Right cardiac atrium (tissue), 5 donors: ENCODE data around the gene SDE2. TPM values are rescaled to one million over a fixed set of nuclear protein-coding genes. Genes with fewer than 3 reads are reported as not detected.
A peak's percentile ranks its signal among the peaks of the same experiment; 100 is the strongest.
"Not testable (repeated sequence)": the region's sequence is repeated elsewhere in the genome, so short reads cannot be mapped to it uniquely, and the experiment has no call there.

ENCODE experiments used
- ATAC-seq, 2 donors: fragments of 200-7000 bp; cut with Tn5 transposase; one replicate each; pipeline versions ENCODE4 v1.8.0 to v1.9.1; 2020; ENCODE audit warnings: moderate library complexity in 2 of 2, mild to moderate bottlenecking in 1 of 2
- DNase-seq, 3 donors: peaks; one replicate each; pipeline ENCODE4 v3.0.0-alpha.2; 2020
- H3K27ac ChIP-seq: one replicate; pipeline ENCODE4 v1.5.1; 2013; ENCODE audit warnings: mild to moderate bottlenecking, low read length, control low read depth, moderate library complexity
- H3K27me3 ChIP-seq: one replicate; pipeline ENCODE4 v1.6.1; 2013; ENCODE audit not compliant: control insufficient read depth, insufficient read depth
- H3K4me1 ChIP-seq: one replicate; pipeline ENCODE4 v1.6.1; 2013; ENCODE audit warnings: low read length; ENCODE audit not compliant: control insufficient read depth, insufficient read depth
- H3K4me3 ChIP-seq: one replicate; pipeline ENCODE4 v1.5.1; 2013; ENCODE audit warnings: low read length, control low read depth
- H3K9me3 ChIP-seq: one replicate; pipeline ENCODE4 v1.6.1; 2013; ENCODE audit warnings: low read length; ENCODE audit not compliant: control insufficient read depth
- WGBS: extraction: QIAGEN DNeasy Blood & Tissue Kit; methylation state at CpG from one replicate; pipeline ENCODE4 v1.1.7; 2013; 5-methylcytosine and 5-hydroxymethylcytosine counted together
- intact Hi-C, 4 donors: fragments of 100-400 bp; cut with DNase I; formaldehyde crosslinking; loops; one replicate each; pipeline versions ENCODE4 v1.11.0 to v1.14.0; 2022 to 2023
- polyA plus RNA-seq: library from polyadenylated mRNA; stranded (reverse); fragments of 200-250 nt; gene quantifications from one replicate; pipeline ENCODE4 v1.2.3, GENCODE V29; 2013
- total RNA-seq, 4 donors: library from RNA; stranded (reverse); fragmentation: NEBNext Ultra II Directional; extraction: Animal tissue kit (Norgen Biotek cat#: 25700); gene quantifications; one replicate each; pipeline ENCODE4 v1.2.1, GENCODE V29; 2021
- donor health status: healthy with polysubstance abuse.
- donor health status: DM: no; HTN: yes; CAD: no.
- donor health status: DM: no; HTN: no; CAD: no.
- donor health status: DM: no; HTN: yes; CAD: no; lungs with severe emphysema.
- donor health status: DM: yes; HTN: yes; CAD: no.

The SDE2 gene
- total and polyA plus RNA-seq, 5 donors: 9.4 to 18.3 (median 12.2) TPM

DNA sequence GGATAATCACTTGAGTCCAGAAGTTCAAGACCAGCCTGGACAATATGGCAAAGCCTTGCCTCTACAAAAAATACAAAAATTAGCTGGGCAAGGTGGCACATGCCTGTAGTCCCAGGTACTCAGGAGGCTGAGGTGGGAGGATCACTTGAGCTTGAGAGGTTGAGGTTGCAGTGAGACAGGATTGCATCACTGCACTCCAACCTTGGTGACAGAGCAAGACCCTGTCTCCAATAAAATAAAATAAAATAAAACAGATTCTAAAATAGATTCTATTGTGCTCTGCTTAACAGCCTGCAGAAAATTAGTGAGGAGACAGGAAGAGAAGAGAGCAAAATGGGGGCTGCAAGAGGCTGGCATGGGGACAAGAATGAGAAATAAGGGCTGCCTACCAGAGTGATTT lies 7.5 kb upstream of the SDE2 start:
- no peak for ATAC-seq
- no peak for DNase-seq
- intact Hi-C loops: no loop called here
- no peaks in the 10 kb centered on the region for H3K27me3 ChIP-seq
- H3K27ac ChIP-seq: no peak overlapping the region
- peaks cover 2% of the 10 kb centered on the region for H3K4me1 ChIP-seq
- no peak overlapping the region for H3K4me3 ChIP-seq
- no peaks in the 10 kb centered on the region for H3K9me3 ChIP-seq

DNA sequence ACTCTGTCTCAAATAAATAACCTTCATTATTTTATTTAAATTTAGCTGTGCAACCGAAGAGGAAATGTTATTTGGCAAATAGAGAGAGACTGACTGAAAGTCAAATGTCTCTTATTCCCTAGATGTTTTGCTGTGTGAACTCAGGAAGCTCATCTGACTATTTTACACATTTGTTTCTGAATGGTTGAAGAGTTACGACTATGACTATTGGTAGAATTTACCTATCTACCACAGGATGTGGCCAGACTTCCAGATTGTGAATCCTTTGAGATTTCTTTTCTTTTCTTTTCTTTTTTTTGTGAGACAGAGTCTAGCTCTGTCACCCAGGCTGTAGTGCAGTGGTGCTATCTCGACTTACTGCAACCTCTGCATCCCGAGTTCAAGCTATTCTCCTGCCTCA lies 5.3 kb upstream of the SDE2 start:
- intact Hi-C loops: loop anchor here in 1 of 4 donors (5.0 kb wide), 1 partner anchor 58 kb away; the partner anchor contains the start of gene H3-3A
- no peak for ATAC-seq

DNA sequence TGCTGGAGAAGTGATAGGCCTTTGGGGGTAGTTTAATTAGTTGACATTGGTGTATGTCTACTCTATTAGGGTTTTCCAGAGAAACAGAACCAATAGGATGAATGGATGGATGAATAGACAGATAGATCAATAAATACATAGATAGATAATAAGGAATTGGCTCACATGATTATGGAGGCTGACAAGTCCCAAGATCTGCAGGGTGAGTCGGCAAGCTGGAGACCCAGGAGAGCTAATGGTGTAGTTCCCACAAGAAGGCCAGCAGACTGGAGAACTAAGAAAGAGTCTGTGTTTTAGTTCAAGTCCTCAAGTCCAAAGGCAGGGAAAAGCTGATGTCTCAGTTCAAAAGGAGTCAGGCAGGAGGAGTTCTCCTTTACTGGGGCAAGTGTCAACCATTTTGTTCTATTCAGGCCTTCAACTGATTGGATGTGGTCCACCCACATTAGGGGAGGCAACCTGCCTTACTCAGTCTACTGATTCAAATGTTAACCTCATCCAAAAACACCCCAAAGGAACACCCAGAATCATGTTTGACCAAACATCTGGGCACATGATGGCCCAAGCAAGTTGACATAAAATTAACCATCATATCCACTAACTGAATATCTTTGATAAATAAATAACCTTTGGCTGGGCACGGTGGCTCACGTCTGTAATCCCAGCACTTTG lies 4.5 kb upstream of the SDE2 start:
- 96% methylated on average over 3 of the region's 3 CpGs for WGBS
- no peak for ATAC-seq
- Histone ChIP-seq H3K27ac (no peak overlapping the region), H3K4me1 (peaks cover 2% of the 10 kb centered on the region), H3K27me3 (no peaks in the 10 kb centered on the region), H3K4me3 (no peak overlapping the region), H3K9me3 (no peaks in the 10 kb centered on the region)
- intact Hi-C loops: loop anchor here in 2 of 4 donors (2.0 to 5.0 kb wide), 2 partner anchors 59 kb away; partner anchors contain the start of gene H3-3A (in 2 of the 2)
- DNase-seq: no peak

More for the DNA sequence above, 5.3 kb upstream of the SDE2 start:
- H3K9me3 ChIP-seq: no peaks in the 10 kb centered on the region
- H3K27ac ChIP-seq: no peak overlapping the region
- peaks cover 2% of the 10 kb centered on the region for H3K4me1 ChIP-seq
- no peak overlapping the region for H3K4me3 ChIP-seq
- no peaks in the 10 kb centered on the region for H3K27me3 ChIP-seq
- DNase-seq: no peak
- WGBS: 77% methylated on average over 4 of the region's 4 CpGs

DNA sequence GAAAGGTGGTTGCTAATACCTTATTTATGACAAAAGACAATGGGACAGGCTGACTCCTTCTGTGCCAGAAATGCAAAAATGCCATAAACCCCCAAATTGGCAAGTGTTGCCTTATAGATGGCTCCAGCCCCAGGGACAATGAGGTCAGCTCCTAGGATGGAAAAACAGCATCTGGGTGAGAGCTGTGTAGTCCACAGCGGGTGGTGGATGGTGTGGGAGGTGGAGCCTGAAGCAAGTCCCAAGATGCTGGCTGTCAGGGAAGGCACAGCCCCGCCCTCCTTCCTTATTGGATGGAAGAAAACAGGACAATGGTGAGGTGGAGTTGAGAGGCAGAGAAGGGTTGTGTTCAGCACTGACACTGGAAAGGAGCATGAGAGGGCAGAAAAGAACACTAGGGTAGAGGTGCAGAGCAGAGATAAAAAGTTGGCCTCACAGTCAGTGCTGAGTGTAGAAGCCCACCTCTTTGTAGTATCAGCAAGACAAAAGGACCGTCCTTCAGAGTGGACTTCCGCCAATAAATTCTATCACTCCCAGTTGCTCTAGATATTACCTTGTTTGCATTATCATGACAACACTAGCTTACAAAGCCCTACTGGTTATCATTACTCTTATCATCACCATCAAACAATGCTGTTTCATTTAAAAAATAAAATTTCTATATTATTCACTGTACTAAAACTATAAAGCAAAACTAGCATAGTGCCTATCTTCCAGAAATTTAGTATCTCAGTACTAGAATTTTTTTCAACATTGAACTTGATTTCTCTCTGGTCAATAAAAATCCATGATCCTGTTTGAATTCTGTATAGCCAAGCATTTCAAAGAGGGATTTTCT lies 3.7 kb upstream of the SDE2 start:
- peak overlapping the region; percentile 71 for H3K27ac ChIP-seq
- H3K4me3 ChIP-seq: no peak overlapping the region
- no peaks in the 10 kb centered on the region for H3K27me3 ChIP-seq
- intact Hi-C loops: loop anchor here in 2 of 4 donors (2.0 to 5.0 kb wide), 2 partner anchors 59 to 60 kb away; partner anchors contain the start of gene H3-3A (in 2 of the 2)
- peak; percentile 2 to 67 for ATAC-seq
- H3K4me1 ChIP-seq: peaks cover 2% of the 10 kb centered on the region
- WGBS: 39% methylated on average over 4 of the region's 4 CpGs
- peak; percentile 76 to 86 (median 83) for DNase-seq
- H3K9me3 ChIP-seq: no peaks in the 10 kb centered on the region

DNA sequence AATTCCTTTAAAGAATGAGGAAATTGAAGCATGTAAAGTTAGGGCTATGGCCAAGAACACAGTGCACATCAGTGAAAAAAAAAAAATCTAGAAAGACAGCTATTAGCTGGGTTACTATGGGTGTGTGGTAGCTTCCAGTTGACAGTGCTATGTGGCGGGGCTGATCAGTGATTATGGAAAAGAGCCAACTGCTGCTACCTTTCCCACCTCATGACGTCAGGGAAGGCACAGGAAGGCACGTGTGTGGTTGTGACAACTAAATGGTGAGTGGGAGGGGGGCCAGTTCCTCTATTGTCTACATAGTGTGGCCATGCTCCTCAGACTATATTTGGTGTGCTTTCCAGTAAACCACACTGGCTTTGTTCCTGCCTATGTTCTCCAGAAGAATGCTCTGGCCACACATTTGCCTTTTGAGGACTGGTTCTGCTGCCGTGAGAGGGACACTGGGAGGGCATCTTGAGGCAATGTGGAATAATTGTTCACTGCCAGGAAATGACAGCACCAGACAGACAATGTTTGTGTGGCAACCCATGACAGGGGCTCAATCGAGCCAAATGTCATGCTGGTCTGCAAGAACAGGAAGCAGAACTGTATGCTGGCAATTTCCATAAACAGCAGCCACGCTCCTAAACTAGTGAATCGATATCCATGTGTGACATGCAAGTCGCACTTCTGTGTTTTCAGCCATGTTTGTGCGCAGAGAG lies 3.0 kb upstream of the SDE2 start:
- H3K4me1 ChIP-seq: peaks cover 2% of the 10 kb centered on the region
- 35% methylated on average over 9 of the region's 9 CpGs for WGBS
- no peak overlapping the region for H3K4me3 ChIP-seq

DNA sequence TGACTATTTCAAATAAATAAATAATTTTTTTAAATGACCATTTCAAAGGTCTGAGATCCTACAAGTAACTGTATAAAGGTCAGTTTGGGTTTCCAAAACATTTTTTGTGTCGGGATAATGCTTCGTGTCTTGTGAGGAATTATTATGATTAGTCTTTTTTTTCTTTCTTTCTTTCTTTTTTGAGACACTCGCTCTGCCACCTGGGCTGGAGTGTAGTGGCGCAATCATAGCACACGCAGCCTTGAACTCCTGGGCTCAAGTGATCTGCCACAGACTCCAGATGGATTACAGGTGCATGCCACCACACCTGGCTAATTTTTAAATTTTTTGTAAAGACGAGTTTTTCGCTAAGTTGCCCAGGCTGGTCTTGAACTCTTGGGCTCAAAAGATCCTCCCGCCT lies 1.9 kb upstream of the SDE2 start:
- Histone ChIP-seq H3K27me3 (no peaks in the 10 kb centered on the region), H3K4me1 (peaks cover 2% of the 10 kb centered on the region), H3K4me3 (no peak overlapping the region), H3K9me3 (no peaks in the 10 kb centered on the region), H3K27ac (no peak overlapping the region)
- WGBS: 96% methylated on average over 8 of the region's 8 CpGs
- intact Hi-C loops: loop anchor here in 1 of 4 donors (5.0 kb wide), 1 partner anchor 61 kb away; the partner anchor contains the start of gene H3-3A
- ATAC-seq (no peak), DNase-seq (no peak)

More for the DNA sequence above, 3.0 kb upstream of the SDE2 start:
- H3K27me3 ChIP-seq: no peaks in the 10 kb centered on the region
- peak; percentile 67 to 70 (median 68) for DNase-seq
- peak; percentile 23 to 67 for ATAC-seq
- peak overlapping the region; percentile 71 for H3K27ac ChIP-seq
- intact Hi-C loops: loop anchor here in 2 of 4 donors (2.0 to 5.0 kb wide), 2 partner anchors 60 to 61 kb away; partner anchors contain the start of gene H3-3A (in 2 of the 2)
- no peaks in the 10 kb centered on the region for H3K9me3 ChIP-seq

DNA sequence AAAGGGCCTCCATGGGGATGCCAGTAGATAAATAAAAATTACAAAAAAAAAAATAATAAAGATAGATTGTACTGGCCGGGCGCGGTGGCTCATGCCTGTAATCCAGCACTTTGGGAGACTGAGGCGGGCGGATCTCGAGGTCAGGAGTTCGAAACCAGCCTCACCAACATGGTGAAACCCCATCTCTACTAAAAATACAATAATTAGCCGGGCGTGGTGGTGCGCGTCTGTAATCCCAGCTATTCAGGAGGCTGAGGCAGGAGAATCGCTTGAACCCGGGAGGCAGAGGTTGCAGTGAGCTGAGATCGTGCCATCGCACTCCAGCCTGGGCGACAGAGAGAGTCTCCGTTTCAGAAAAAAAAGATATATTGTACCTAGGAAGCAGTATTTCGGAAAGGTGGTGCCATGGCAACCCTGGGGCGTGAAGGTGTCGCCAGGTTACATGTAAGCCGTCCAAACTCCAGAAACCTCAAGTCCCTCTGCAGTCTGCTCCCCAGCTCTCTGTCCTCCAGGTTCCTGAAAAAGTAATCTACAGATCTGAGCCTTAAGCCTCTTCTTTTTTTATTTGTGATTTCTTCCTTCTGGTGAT lies 1.4 kb upstream of the SDE2 start:
- intact Hi-C loops: loop anchor here in 1 of 4 donors (5.0 kb wide), 1 partner anchor 62 kb away; the partner anchor contains the start of gene H3-3A
- H3K4me1 ChIP-seq, DNase-seq, ATAC-seq, H3K27me3 ChIP-seq, H3K27ac ChIP-seq, H3K4me3 ChIP-seq, H3K9me3 ChIP-seq: not testable (repeated sequence)
- WGBS: 93% methylated on average over 21 of the region's 21 CpGs

DNA sequence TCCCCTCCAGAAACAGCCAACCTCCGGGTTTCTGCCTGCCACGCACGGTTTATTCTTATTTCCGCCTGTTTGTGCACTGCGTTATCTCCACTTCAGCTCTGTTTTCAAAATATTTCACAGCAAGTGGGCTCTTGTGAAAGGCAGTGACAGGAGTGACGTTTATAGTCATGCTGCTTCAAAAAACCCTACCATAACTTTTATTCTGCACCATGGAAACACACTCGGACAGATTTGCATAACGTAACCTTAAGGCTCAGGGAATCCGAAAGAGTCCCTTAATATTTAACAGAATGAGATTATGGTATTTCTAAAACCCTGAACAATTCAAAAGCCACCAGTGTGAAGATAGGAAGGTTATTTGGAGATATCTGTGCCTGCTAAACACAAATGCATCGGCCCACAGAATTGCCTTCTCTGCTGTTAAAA lies 782 bp upstream of the SDE2 start:
- ATAC-seq (peak; percentile 10 to 21), DNase-seq (no peak)
- Histone ChIP-seq H3K4me1 (peaks cover 2% of the 10 kb centered on the region), H3K27me3 (no peaks in the 10 kb centered on the region), H3K27ac (peak overlapping the region; percentile 82), H3K4me3 (peak overlapping the region; percentile 48), H3K9me3 (no peaks in the 10 kb centered on the region)
- intact Hi-C loops: loop anchor here in 1 of 4 donors (5.0 kb wide), 1 partner anchor 62 kb away; the partner anchor contains the start of gene H3-3A
- WGBS: 9% methylated on average over 10 of the region's 10 CpGs

DNA sequence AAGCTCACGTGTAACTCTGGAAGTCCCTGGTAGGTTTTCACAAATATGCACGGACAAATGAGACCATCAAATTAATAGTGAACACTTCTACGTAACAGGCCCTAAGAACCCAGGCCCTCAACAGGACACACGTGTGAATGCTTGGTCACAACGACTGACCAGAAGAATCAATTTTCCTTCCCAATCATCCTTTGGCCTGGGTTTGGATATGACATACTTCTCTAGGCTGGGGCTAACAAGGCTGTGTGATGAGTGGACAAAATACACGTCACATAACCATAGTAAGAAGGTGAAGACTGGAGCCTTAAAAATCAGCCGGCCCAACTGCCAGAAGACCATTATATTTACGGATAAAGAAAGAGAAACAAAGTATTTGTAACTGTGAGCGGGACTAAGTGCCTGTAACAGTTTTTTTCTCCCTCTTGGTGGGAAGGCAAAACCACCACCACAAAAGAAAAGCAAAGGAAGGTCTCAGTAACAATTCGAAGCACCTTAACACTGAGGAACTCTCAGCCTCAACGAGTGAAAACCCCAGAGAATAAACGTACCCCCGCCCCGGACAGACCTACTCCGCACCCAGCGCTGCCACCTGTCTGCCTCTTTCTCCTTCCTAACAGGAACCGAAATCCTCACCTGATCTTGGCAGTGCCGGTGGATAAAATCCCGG lies 450 bp downstream of the SDE2 start:
- peaks cover 2% of the 10 kb centered on the region for H3K4me1 ChIP-seq
- H3K27ac ChIP-seq: peak overlapping the region; percentile 87
- peak overlapping the region; percentile 85 for H3K4me3 ChIP-seq
- no peaks in the 10 kb centered on the region for H3K9me3 ChIP-seq
- DNase-seq: no peak
- ATAC-seq: no peak
- WGBS: 1% methylated on average over 19 of the region's 19 CpGs
- no peaks in the 10 kb centered on the region for H3K27me3 ChIP-seq
- intact Hi-C loops: no loop called here
